Loucy (cell line): ENCODE results near the gene CTNNA2.

Experiments used
- H2AFZ ChIP-seq: fragments of 200-600 bp; sonication (generic); 2 replicates; pipeline ENCODE4 v1.6.0; 2016; ENCODE audit warnings: antibody characterized with exemption, mild to moderate bottlenecking, low read length, moderate library complexity
- H3F3A ChIP-seq: fragments of 200-600 bp; 2 replicates; pipeline ENCODE4 v1.6.0; 2016; ENCODE audit warnings: antibody characterized with exemption, low read depth, mild to moderate bottlenecking
- H3K27me3 ChIP-seq: fragments of 200-600 bp; sonication (generic); 2 replicates; pipeline ENCODE4 v1.6.1; 2014; ENCODE audit warnings: low read length, mild to moderate bottlenecking; ENCODE audit not compliant: insufficient read depth, poor library complexity, severe bottlenecking
- H3K36me3 ChIP-seq: fragments of 200-600 bp; sonication (generic); 2 replicates; pipeline ENCODE4 v1.6.1; 2016; ENCODE audit warnings: low read length; ENCODE audit not compliant: insufficient read depth
- H3K4me1 ChIP-seq: fragments of 200-600 bp; sonication (generic); 2 replicates; pipeline ENCODE4 v1.5.1; 2014; ENCODE audit warnings: low read length, mild to moderate bottlenecking; ENCODE audit not compliant: insufficient read depth, poor library complexity, severe bottlenecking
- H3K4me2 ChIP-seq: fragments of 200-600 bp; sonication (generic); 2 replicates; pipeline ENCODE4 v1.6.0; 2014; ENCODE audit warnings: antibody characterized with exemption, low read length, low read depth, mild to moderate bottlenecking; ENCODE audit not compliant: poor library complexity, severe bottlenecking
- H3K4me3 ChIP-seq: fragments of 200-600 bp; sonication (generic); 2 replicates; pipeline ENCODE4 v1.5.1; 2014; ENCODE audit warnings: low read length, mild to moderate bottlenecking, mixed read lengths; ENCODE audit not compliant: poor library complexity, severe bottlenecking
- H3K79me2 ChIP-seq: fragments of 200-600 bp; sonication (generic); 2 replicates; pipeline ENCODE4 v1.6.1; 2014; ENCODE audit warnings: low read length; ENCODE audit not compliant: insufficient read depth
- H3K9ac ChIP-seq: fragments of 200-600 bp; sonication (generic); 2 replicates; pipeline ENCODE4 v1.6.0; 2014; ENCODE audit warnings: mild to moderate bottlenecking, low read depth, low read length, moderate library complexity; ENCODE audit not compliant: poor library complexity, severe bottlenecking
- H3K9me2 ChIP-seq: fragments of 200-600 bp; sonication (generic); replicated peaks from 2 replicates; pipeline ENCODE4 v1.6.1; 2016; ENCODE audit warnings: low read depth, low read length, mixed read lengths
- H3K9me3 ChIP-seq: fragments of 200-600 bp; sonication (generic); 2 replicates; pipeline ENCODE4 v1.6.1; 2014; ENCODE audit warnings: mild to moderate bottlenecking, antibody characterized with exemption, low read length, low read depth; ENCODE audit not compliant: insufficient read depth
- H4K20me1 ChIP-seq: fragments of 200-600 bp; sonication (generic); 2 replicates; pipeline ENCODE4 v1.6.0; 2014; ENCODE audit warnings: antibody characterized with exemption, low read length, mild to moderate bottlenecking; ENCODE audit not compliant: insufficient read depth, poor library complexity, severe bottlenecking
- CTCF ChIP-seq: fragments of 200-600 bp; sonication (generic); conservative IDR thresholded peaks from 2 replicates; pipeline ENCODE4 v1.5.1; 2014; ENCODE audit warnings: mild to moderate bottlenecking, antibody characterized with exemption, low read length
- EZH2phosphoT487 ChIP-seq: fragments of 200-600 bp; IDR thresholded peaks from 2 replicates; pipeline ENCODE4 v1.6.1; 2018; ENCODE audit warnings: antibody characterized with exemption, mild to moderate bottlenecking, moderate library complexity, borderline replicate concordance

The CTNNA2 gene

DNA sequence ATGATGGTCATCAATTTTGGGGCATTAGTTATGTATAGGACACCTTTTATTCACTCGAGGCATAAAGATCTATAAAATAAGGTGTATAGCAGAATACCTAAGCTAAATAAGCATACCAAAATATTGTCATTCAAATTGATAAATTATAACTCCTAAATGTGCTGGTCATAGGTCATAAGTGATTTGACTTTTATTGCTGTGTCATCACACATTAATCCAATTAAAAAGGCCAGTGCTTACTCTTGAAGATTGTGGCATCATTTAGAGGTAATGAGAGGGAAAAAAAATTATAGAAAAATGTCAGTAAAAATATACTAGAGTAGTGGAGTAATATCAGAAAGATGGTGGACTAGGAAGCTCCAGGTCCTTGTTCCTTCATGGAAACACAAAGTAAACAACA lies 1138.6 kb downstream of the CTNNA2 start:
- H3F3A ChIP-seq, result no peaks in the 10 kb centered on the region
- no peak overlapping the region for H3K9ac ChIP-seq
- no peaks in the 10 kb centered on the region for H4K20me1 ChIP-seq
- H3K9me3 ChIP-seq, result no peaks in the 10 kb centered on the region
- no peak overlapping the region for H2AFZ ChIP-seq
- H3K4me2 ChIP-seq, result no peak overlapping the region
- H3K36me3 ChIP-seq, result no peaks in the 10 kb centered on the region
- H3K27me3 ChIP-seq, result no peaks in the 10 kb centered on the region
- no peaks in the 10 kb centered on the region for H3K79me2 ChIP-seq
- H3K4me3 ChIP-seq, result no peak overlapping the region
- H3K4me1 ChIP-seq, result no peaks in the 10 kb centered on the region
- TF ChIP-seq CTCF (no peak), EZH2phosphoT487 (no peak)
- no peaks in the 10 kb centered on the region for H3K9me2 ChIP-seq

- no peaks in the 10 kb centered on the region for H3K79me2 ChIP-seq
Observed at GRCh38 chr2:80655265-80655664, 1142.4 kb downstream of the CTNNA2 start.

DNA sequence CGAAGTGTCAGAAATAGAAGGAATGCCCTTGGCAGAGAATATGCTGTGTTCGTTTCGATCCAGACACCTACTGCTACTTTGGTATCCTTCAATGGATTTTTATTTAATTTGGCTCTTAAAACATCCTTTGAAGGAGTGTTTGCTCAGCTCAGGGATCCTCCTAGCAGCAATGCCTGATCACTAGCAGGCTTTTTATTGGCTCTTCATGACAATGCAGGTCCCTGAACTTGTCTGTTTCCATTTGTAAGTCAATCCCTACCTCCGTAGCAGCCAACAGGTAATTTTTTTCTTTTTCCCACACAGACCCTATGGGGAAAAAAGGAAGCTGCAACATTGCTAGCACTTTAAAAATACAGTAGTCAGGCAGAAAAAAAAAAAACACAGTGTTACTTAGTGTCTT lies 1157.9 kb downstream of the CTNNA2 start:
- H3F3A ChIP-seq, result no peaks in the 10 kb centered on the region
- no peak overlapping the region for H3K4me3 ChIP-seq
- no peaks in the 10 kb centered on the region for H3K36me3 ChIP-seq
- no peaks in the 10 kb centered on the region for H3K79me2 ChIP-seq
- no peak overlapping the region for H3K9ac ChIP-seq
- H2AFZ ChIP-seq, result no peak overlapping the region
- H3K4me2 ChIP-seq, result no peak overlapping the region
- H3K4me1 ChIP-seq, result no peaks in the 10 kb centered on the region
- no peaks in the 10 kb centered on the region for H3K9me3 ChIP-seq
- H4K20me1 ChIP-seq, result no peaks in the 10 kb centered on the region
- H3K27me3 ChIP-seq, result no peaks in the 10 kb centered on the region
- H3K9me2 ChIP-seq, result no peaks in the 10 kb centered on the region
- TF ChIP-seq CTCF, result no peak
- TF ChIP-seq EZH2phosphoT487, result no peak

More at GRCh38 chr2:80655265-80655664, 1142.4 kb downstream of the CTNNA2 start:
- Histone ChIP-seq H3K27me3 (no peaks in the 10 kb centered on the region), H3K4me3 (no peak overlapping the region), H3K4me2 (no peak overlapping the region), H3K36me3 (no peaks in the 10 kb centered on the region), H3K9me3 (no peaks in the 10 kb centered on the region), H3F3A (no peaks in the 10 kb centered on the region), H2AFZ (no peak overlapping the region), H3K9me2 (no peaks in the 10 kb centered on the region), H3K9ac (no peak overlapping the region), H3K4me1 (no peaks in the 10 kb centered on the region), H4K20me1 (no peaks in the 10 kb centered on the region)
- TF ChIP-seq CTCF (no peak), EZH2phosphoT487 (no peak)
